Nephron progenitor cell (in vitro differentiated cells): Measurements from ENCODE around the gene FCHO2.

ENCODE experiments used
- DNase-seq: peaks from one replicate; pipeline ENCODE4 v3.0.0; 2021
- H3K27ac Mint-ChIP-seq: 2 replicates; pipeline ENCODE4 v1.8.0; 2021; ENCODE audit warnings: mild to moderate bottlenecking, moderate library complexity, mixed read lengths
- H3K27me3 Mint-ChIP-seq: 2 replicates; pipeline ENCODE4 v1.8.0; 2021; ENCODE audit warnings: mild to moderate bottlenecking, low read depth, mixed read lengths; ENCODE audit not compliant: poor library complexity
- H3K36me3 Mint-ChIP-seq: 2 replicates; pipeline ENCODE4 v1.8.0; 2021; ENCODE audit warnings: low read depth, mixed read lengths
- H3K4me1 Mint-ChIP-seq: 2 replicates; pipeline ENCODE4 v1.8.0; 2021; ENCODE audit warnings: mixed read lengths
- H3K4me3 Mint-ChIP-seq: 2 replicates; pipeline ENCODE4 v1.8.0; 2021; ENCODE audit warnings: mild to moderate bottlenecking, moderate library complexity, mixed read lengths
- H3K9me3 Mint-ChIP-seq: 2 replicates; pipeline ENCODE4 v1.8.0; 2021; ENCODE audit warnings: mild to moderate bottlenecking, moderate library complexity, mixed read lengths
- CTCF ChIP-seq: fragments of 200-600 bp; sonication (generic); IDR thresholded peaks from 2 replicates; pipeline ENCODE4 v1.5.0; 2021; ENCODE audit warnings: antibody characterized with exemption

FCHO2 gene

GRCh38 chr5:73122875-73123810, 167.3 kb downstream of the FCHO2 start:
- Mint-ChIP-seq H3K36me3 (no peaks in the 10 kb centered on the region), H3K27ac (no peak overlapping the region), H3K4me1 (peaks cover 40% of the 10 kb centered on the region), H3K4me3 (no peak overlapping the region), H3K27me3 (peaks cover 69% of the 10 kb centered on the region), H3K9me3 (no peaks in the 10 kb centered on the region)
- no peak for DNase-seq
- no peak for TF ChIP-seq CTCF

GRCh38 chr5:73125289-73125688, 169.4 kb downstream of the FCHO2 start:
- no peaks in the 10 kb centered on the region for H3K36me3 Mint-ChIP-seq
- no peaks in the 10 kb centered on the region for H3K9me3 Mint-ChIP-seq
- H3K27ac Mint-ChIP-seq, result no peak overlapping the region
- no peak for TF ChIP-seq CTCF
- peaks cover 23% of the 10 kb centered on the region for H3K4me1 Mint-ChIP-seq
- no peak for DNase-seq
- no peak overlapping the region for H3K4me3 Mint-ChIP-seq
- H3K27me3 Mint-ChIP-seq, result peaks cover 59% of the 10 kb centered on the region

- Mint-ChIP-seq H3K27ac (no peak overlapping the region), H3K9me3 (no peaks in the 10 kb centered on the region)
Observed at GRCh38 chr5:73126381-73126780, 170.5 kb downstream of the FCHO2 start.

GRCh38 chr5:73126957-73127356, 171.1 kb downstream of the FCHO2 start:
- peaks cover 48% of the 10 kb centered on the region for H3K27me3 Mint-ChIP-seq
- peaks cover 11% of the 10 kb centered on the region for H3K4me1 Mint-ChIP-seq
- no peak overlapping the region for H3K27ac Mint-ChIP-seq
- TF ChIP-seq CTCF, result no peak
- no peak overlapping the region for H3K4me3 Mint-ChIP-seq
- no peaks in the 10 kb centered on the region for H3K9me3 Mint-ChIP-seq
- no peaks in the 10 kb centered on the region for H3K36me3 Mint-ChIP-seq
- DNase-seq, result no peak

More at GRCh38 chr5:73126381-73126780, 170.5 kb downstream of the FCHO2 start:
- Mint-ChIP-seq H3K4me3 (no peak overlapping the region), H3K27me3 (peaks cover 53% of the 10 kb centered on the region), H3K4me1 (peaks cover 15% of the 10 kb centered on the region), H3K36me3 (no peaks in the 10 kb centered on the region)
- no peak for DNase-seq
- no peak for TF ChIP-seq CTCF

GRCh38 chr5:73129143-73129542, 173.3 kb downstream of the FCHO2 start:
- Mint-ChIP-seq H3K36me3 (no peaks in the 10 kb centered on the region), H3K27me3 (peaks cover 26% of the 10 kb centered on the region), H3K4me1 (peaks cover 11% of the 10 kb centered on the region), H3K4me3 (no peak overlapping the region), H3K9me3 (no peaks in the 10 kb centered on the region), H3K27ac (no peak overlapping the region)
- no peak for TF ChIP-seq CTCF
- no peak for DNase-seq

- H3K27me3 Mint-ChIP-seq, result peaks cover 16% of the 10 kb centered on the region
- H3K9me3 Mint-ChIP-seq, result no peaks in the 10 kb centered on the region
- no peaks in the 10 kb centered on the region for H3K36me3 Mint-ChIP-seq
- H3K4me3 Mint-ChIP-seq, result no peak overlapping the region
- no peak for TF ChIP-seq CTCF
- DNase-seq, result no peak
- peaks cover 23% of the 10 kb centered on the region for H3K4me1 Mint-ChIP-seq
- no peak overlapping the region for H3K27ac Mint-ChIP-seq
Observed at GRCh38 chr5:73130811-73131210, 175.0 kb downstream of the FCHO2 start.
